Peyer's patch (tissue), 4 donors: ENCODE results near the gene KCNJ9. TPM values are rescaled to one million over a fixed set of nuclear protein-coding genes. Genes with fewer than 3 reads are reported as not detected.

Source experiments
- DNase-seq, 3 donors: peaks; one replicate each; pipeline ENCODE4 v3.0.0-alpha.2; 2017 to 2019
- H3K27ac ChIP-seq, 4 donors: fragments of 200-600 bp; sonication (generic); one replicate each; pipeline ENCODE4 v1.5.1; 2016 to 2019
- H3K27me3 ChIP-seq, 2 donors: fragments of 200-600 bp; sonication (generic); one replicate each; pipeline ENCODE4 v1.5.1; 2019
- H3K36me3 ChIP-seq, 3 donors: fragments of 200-600 bp; sonication (generic); one replicate each; pipeline ENCODE4 v1.5.1; 2016 to 2019
- H3K4me1 ChIP-seq, 4 donors: fragments of 200-600 bp; sonication (generic); one replicate each; pipeline ENCODE4 v1.5.1; 2016 to 2019
- H3K4me3 ChIP-seq, 4 donors: fragments of 200-600 bp; sonication (generic); 1 replicate in 3 of 4; 2 replicates in 1 of 4; pipeline ENCODE4 v1.5.1; 2016 to 2019; ENCODE audit warnings: mild to moderate bottlenecking in 1 of 4
- H3K9me3 ChIP-seq, 4 donors: fragments of 200-600 bp; sonication (generic); one replicate each; pipeline ENCODE4 v1.5.1; 2016 to 2019; ENCODE audit warnings: mild to moderate bottlenecking in 1 of 4
- POLR2A ChIP-seq, 2 donors: fragments of 450-650 bp; IDR thresholded peaks; one replicate each; pipeline ENCODE4 v1.5.1; 2017; ENCODE audit warnings: antibody characterized with exemption in 2 of 2, mild to moderate bottlenecking in 2 of 2, moderate library complexity in 2 of 2
- total RNA-seq, 4 donors: library from RNA; depleted of rRNA; stranded (reverse); fragments of >200 nt; gene quantifications; one replicate each; pipeline ENCODE4 v1.1.0, GENCODE V29; 2016
- TF ChIP-seq, protein P1 (sequence below), 6 experiments: fragments of 450-650 bp in 4 of 6; fragments of 200-600 bp in 2 of 6; sonication (generic) in 1 of 6; IDR thresholded peaks; one replicate each; pipeline ENCODE4 v1.5.1; 2017 to 2019; ENCODE audit warnings: antibody characterized with exemption in 6 of 6, mild to moderate bottlenecking in 3 of 6, moderate library complexity in 1 of 6

KCNJ9 gene
- total RNA-seq, 4 donors from 2014 or later, result not detected

GRCh38 chr1:160075836-160076235 is 5.5 kb upstream of the KCNJ9 start:
- H3K9me3 ChIP-seq, result no peaks in the 10 kb centered on the region
- no peak overlapping the region for H3K4me3 ChIP-seq
- no peaks in the 10 kb centered on the region for H3K27me3 ChIP-seq
- TF ChIP-seq, protein P1, sequence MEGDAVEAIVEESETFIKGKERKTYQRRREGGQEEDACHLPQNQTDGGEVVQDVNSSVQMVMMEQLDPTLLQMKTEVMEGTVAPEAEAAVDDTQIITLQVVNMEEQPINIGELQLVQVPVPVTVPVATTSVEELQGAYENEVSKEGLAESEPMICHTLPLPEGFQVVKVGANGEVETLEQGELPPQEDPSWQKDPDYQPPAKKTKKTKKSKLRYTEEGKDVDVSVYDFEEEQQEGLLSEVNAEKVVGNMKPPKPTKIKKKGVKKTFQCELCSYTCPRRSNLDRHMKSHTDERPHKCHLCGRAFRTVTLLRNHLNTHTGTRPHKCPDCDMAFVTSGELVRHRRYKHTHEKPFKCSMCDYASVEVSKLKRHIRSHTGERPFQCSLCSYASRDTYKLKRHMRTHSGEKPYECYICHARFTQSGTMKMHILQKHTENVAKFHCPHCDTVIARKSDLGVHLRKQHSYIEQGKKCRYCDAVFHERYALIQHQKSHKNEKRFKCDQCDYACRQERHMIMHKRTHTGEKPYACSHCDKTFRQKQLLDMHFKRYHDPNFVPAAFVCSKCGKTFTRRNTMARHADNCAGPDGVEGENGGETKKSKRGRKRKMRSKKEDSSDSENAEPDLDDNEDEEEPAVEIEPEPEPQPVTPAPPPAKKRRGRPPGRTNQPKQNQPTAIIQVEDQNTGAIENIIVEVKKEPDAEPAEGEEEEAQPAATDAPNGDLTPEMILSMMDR (IDR thresholded peaks at IDR 0.05), result no peak
- TF ChIP-seq POLR2A (IDR thresholded peaks at IDR 0.05), result no peak
- H3K36me3 ChIP-seq, result no peaks in the 10 kb centered on the region
- H3K4me1 ChIP-seq, result peaks cover 0 to 4% (median under 1%) of the 10 kb centered on the region in 4 donors
- no peak overlapping the region for H3K27ac ChIP-seq
- DNase-seq, result no peak

DNA sequence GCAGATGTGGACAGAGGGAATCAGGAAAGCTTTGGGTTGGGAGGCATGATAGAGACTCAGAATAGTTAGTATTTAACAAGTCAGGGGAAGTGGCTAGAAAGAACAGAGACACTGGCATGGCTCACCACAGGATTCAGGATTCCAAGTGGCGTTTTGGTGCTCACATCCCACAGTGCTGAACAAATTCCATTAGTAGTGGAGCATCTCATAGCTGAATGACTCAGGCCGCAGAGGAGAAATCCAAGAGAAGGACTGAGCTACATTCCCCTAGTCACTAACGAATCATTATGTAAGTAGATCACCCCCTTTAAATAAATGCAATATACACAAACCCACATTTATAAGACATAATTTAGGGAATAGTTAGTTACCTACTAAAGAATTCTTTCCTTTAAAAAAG is 5.0 kb upstream of the KCNJ9 start:
- Histone ChIP-seq H3K36me3 (no peaks in the 10 kb centered on the region), H3K4me3 (no peak overlapping the region), H3K27ac (no peak overlapping the region), H3K4me1 (no peaks in the 10 kb centered on the region), H3K9me3 (no peaks in the 10 kb centered on the region), H3K27me3 (peaks cover 0 to 3% of the 10 kb centered on the region in 2 donors)
- TF ChIP-seq, protein P1 (IDR thresholded peaks at IDR 0.05), result no peak
- TF ChIP-seq POLR2A (IDR thresholded peaks at IDR 0.05), result no peak
- peak in 1 of 3 donors; percentile 5 for DNase-seq

GRCh38 chr1:160077486-160077885 is 3.9 kb upstream of the KCNJ9 start:
- Histone ChIP-seq H3K4me1 (no peaks in the 10 kb centered on the region), H3K9me3 (no peaks in the 10 kb centered on the region), H3K4me3 (no peak overlapping the region), H3K27me3 (peaks cover 0 to 8% of the 10 kb centered on the region in 2 donors), H3K27ac (no peak overlapping the region), H3K36me3 (no peaks in the 10 kb centered on the region)
- no peak for DNase-seq
- TF ChIP-seq, protein P1 (IDR thresholded peaks at IDR 0.05), result no peak
- TF ChIP-seq POLR2A (IDR thresholded peaks at IDR 0.05), result no peak

DNA sequence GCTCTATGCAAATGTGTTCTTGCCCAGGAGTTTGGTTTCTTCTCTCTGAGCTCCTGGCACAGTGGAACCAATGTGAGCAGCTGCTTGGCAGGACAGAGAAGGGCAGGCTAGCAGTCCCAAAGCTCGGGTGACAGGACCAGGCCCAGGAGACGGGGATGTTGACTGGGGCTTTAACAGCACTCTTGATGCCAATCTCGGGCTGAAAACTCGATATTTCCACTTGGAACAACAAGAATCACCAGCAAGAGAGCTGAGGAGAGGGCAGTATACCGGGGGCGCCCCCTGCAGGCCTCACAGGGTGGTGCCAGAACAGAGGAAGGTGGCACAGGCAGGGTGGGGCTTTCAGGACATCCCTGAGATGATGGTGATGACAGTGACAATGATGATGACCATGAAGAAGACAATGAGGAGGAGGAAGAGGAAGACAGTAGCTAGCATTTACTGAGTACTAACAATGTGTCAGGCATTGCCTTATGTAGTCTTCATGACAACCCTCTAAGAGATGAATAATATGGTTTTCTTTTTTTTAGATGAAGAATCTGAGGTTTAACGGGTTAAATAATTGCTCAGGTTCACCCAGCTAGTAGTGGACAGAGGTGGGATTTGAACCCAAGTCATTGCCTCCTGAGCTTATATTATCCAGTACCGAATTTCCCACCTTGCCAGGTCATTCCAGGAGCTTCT is 2.7 kb upstream of the KCNJ9 start:
- H3K27me3 ChIP-seq, result peaks cover 0 to 15% of the 10 kb centered on the region in 2 donors
- TF ChIP-seq, protein P1 (IDR thresholded peaks at IDR 0.05), result peak in 5 of 6 experiments; percentile 38 to 64 (median 60)
- no peak for TF ChIP-seq POLR2A (IDR thresholded peaks at IDR 0.05)
- DNase-seq, result peak; percentile 30 to 71 (median 71)

GRCh38 chr1:160079448-160079847 is 1.9 kb upstream of the KCNJ9 start:
- Histone ChIP-seq H3K4me3 (no peak overlapping the region), H3K9me3 (no peaks in the 10 kb centered on the region), H3K27ac (no peak overlapping the region), H3K36me3 (no peaks in the 10 kb centered on the region), H3K27me3 (peaks cover 0 to 15% of the 10 kb centered on the region in 2 donors), H3K4me1 (peaks cover 0 to 7% (median 3%) of the 10 kb centered on the region in 4 donors)
- DNase-seq, result no peak
- TF ChIP-seq POLR2A (IDR thresholded peaks at IDR 0.05), result no peak
- TF ChIP-seq, protein P1 (IDR thresholded peaks at IDR 0.05), result no peak

More for the DNA sequence above, 2.7 kb upstream of the KCNJ9 start:
- peaks cover 0 to 2% (median under 1%) of the 10 kb centered on the region in 4 donors for H3K4me1 ChIP-seq
- H3K36me3 ChIP-seq, result no peaks in the 10 kb centered on the region
- H3K4me3 ChIP-seq, result no peak overlapping the region
- H3K9me3 ChIP-seq, result no peaks in the 10 kb centered on the region
- H3K27ac ChIP-seq, result no peak overlapping the region
